Right hindlimb (tissue), 1 donor: Measurements from ENCODE around the gene NRCAM.

ENCODE experiments used
- DNase-seq: peaks from one replicate; pipeline ENCODE4 v3.0.0-alpha.2; 2018

The NRCAM gene

DNA sequence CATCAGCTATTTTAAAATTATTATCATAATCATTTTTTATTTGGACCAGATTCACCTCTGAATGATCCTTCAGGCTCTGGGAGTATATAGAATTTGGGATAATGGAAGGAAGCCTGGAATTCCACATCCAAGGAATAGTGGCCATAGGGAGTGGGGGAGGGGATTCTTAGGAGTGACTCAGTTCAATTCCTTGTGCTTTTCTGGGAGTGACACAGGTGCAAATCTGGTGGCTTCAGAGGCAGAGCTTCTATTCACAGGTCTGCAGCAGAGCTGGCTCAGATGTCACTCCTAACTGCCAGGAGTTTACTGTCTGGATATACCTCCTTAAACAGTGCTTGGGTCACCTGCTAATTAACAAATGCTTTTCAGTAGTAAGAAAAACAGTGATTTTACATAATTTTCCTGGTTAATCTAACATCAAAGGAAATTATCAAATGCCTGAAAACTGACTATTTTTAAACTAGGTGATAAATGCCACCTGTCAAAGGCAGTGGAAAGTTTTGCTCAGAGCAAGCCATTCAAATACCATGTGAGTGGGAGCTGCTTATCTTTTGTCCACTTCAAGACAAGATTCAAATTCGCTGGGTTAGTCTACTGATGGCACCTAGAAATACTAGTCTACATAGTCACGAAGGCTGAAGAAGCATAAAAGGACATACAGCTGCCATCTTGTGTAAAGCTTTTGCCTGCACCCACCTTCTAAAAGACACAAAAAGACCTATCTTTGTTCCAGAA, 219.4 kb downstream of the NRCAM start:
- DNase-seq = no peak

DNA sequence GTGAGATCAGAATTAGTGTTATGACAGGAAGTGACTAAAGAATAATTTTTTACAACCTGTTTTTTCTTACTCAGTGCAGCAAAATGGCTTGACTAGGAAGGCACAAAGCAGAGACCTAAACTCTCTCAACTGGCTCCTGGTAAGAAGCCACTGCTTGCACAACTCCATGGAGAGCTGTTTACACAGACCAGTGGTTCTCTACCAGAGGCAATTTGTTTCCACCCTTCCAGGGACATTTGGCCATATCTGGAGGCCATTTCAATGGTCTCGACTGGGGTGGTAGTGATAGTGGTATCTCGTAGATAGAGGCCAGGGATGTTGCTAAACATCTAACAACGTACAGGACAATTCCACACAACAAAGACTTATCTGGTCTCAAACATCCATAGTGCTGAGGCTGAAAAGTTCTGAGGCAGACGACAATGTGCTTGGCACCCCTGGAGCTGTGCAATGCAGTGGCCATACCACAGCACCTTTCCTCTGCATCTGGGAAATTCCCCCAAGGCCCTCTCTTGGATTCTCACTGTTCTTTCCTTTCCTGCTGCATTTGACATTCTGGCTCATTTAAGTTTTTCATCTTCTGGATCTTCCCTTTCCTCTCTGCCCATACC, 220.7 kb downstream of the NRCAM start:
- DNase-seq = no peak

DNA sequence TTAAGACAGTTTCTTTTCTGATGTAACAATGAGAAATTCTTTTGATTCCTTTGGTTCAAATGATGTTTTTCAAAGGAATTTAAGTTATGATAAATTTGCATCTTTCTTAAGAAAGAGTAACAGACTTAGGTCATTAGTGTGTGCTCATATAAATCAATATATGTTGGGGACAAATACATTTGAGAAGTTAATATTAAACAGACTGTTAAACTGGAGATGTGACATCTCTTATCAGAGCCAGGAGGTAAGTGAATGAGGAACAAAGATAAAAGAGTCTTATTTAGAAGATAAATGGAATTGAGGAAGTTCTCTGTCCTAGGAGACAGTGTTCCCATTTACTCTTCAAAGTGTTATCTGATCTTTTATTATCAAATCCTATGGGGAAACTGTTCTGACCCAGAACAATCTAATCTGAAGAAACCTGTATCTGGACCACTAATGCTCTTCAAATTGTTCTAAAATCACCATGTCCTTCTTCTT, 221.2 kb downstream of the NRCAM start:
- no peak for DNase-seq

DNA sequence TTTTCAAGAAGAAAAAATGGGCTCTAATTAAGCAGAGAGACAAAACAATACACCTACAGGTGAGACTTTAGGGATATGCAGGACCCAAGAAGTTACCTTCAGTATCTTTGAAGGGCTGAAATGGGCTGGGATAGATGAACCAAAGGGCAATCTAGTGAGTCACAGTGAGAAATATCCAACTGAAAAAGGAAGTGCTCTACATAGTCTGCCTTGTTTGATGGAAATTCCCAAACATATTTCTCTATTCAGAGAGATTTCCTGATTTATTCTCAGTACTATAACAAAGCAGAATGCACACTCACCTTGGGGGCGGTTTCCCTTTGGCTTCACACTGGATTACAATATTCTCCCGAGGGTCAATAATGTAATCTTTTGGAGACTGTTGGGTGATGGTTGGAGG, 222.0 kb downstream of the NRCAM start:
- DNase-seq = no peak

DNA sequence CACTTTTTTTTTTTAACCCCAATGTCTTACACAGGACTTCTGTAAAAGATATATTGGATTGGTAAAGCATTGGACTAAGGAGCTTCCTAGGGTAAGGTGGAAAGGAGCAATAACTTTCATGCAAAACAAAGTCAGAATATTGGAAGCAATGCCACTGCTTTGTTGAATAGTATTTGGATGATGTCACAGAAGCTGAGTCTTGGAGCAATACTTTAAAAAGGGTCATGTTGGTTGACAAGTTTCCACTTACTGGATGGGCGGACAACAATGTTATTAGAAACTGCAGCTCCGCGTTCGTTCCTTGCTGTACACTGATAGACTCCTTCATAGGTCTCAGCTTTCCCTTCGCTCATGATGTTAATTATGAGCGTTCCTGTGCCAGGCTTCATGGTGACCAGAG, 224.2 kb downstream of the NRCAM start:
- no peak for DNase-seq

DNA sequence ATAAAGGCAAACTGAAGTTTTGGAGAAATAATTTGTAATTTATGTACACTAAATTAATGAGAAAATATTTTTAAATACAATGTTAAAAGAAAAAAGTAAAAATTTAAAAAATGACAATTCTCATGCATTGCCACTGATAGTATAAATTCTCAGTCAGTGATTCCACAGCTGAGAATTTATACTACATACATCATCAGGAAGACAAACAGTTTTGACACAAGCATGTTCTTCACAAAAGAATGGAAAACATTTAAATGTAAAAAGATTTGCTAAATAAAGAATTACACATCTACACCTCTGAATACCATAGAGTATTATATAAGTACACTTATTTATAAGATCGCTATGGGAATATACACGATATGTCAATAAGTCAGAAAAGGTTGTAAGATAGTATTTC, 225.0 kb downstream of the NRCAM start:
- DNase-seq = no peak

DNA sequence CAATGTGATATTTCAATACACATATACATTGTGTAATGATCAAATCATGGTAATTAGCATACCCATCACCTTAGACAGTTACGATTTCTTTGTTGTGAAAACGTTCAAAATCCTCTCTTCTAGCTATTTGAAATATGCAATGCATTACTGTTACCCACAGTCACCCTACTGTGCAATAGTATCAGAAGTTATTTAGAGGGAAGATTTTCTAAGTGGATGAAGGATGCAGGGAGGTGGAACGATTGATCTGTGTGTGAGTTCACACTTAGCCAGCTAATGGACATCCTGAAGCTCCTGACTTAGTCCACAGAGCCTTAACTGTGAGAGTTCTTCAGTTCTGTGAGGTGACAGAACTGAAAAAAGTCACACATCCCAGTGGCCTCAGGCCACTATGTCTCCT, 228.9 kb downstream of the NRCAM start:
- no peak for DNase-seq

DNA sequence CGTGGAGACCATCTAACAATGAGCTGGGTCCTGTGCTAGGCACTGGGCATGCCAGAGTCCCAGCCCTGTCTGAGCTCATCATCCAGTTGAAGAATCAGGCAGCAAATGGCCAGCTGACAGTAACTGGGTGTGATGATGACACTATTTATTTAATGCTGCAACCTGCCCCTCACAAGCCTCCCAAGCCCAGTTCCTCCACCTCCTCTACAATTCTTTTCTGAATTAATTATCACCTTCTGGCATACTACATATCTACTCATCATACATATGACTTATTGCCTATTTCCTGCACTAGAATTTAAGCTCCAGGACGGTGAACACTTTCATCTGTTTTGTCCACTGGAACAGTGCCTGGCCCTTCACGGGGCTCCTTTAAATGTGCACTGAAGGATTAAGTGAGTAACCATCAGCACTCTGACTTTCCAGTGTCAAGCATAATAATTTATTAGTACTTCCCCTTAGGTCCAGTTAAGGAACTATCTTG, 229.4 kb downstream of the NRCAM start:
- no peak for DNase-seq

DNA sequence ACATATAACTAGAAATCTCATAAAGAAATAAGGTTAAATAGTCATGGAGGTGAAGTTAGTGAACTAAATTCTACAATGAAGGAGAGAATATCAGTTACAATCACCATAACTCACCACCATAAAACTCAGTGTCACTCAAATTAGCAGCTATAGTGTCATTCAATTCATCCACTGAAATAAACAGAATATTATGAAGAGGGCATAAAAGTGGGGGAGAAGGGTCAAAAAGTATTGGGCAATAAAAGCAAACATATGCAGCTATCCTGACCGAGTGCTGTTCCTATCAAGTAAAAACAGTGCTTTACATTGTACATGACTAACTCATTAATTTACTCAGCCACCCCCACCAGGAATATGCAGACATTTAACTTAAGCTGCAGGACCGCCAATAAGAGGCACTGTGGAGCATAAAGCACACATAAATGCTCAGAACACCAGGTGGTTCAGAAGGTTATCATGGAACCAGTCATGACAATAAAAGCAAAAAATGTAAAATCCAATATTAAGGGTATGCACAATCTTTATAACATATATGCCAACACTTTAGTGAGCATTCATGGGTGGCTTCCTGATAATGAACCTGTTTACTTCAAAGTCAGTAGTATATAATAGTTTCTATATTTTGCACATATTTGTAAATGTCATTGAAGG, 230.6 kb downstream of the NRCAM start:
- no peak for DNase-seq

DNA sequence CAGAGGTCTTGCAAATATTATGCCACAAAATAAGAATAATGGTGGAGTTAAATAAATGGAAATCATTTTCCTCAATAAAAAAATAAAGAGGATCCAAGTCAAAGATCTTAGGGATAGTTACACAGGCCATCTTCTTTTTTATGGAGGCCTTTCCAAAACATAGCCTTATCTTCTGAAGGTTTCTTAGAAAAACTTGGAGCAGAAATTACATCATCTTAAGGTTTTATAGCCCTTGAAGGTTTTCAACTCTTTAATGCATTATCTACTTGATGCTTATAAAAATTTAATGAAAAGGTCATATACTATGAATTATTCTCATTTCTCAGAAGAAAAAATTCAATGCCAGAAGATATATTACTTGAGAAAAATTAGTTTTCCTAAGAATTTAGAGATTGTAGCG, 231.8 kb downstream of the NRCAM start:
- DNase-seq = no peak

DNA sequence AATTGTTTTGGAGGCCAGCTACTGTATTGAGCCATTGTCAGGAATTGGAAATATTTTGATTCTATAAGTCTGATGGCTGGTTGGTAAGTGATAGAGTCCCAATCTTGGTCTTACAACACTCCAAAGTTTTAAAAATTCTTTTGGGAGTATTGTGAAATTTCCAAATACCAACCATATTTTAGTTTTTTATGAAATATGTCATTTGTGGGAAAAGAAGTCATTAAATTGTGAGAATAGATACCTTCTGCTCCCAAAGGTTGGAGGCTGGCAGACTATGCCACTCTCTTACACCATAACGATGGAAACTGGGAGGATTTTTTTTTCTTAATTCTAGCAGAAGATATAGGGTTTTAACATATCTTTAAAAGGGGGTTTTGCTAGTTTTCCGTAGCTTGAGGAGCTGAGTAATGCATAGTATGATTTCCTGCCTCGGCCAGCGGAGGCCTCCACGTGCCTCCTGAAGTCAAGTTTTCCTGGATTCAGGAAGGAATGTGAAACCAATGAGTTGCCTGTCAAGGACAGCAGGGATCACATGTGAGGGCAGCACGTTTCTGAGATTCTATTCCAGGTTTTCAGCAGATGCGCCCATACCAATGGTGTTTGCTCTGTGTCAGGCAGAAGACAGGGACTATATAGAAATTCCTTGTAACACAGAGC, 233.9 kb downstream of the NRCAM start:
- DNase-seq = no peak

DNA sequence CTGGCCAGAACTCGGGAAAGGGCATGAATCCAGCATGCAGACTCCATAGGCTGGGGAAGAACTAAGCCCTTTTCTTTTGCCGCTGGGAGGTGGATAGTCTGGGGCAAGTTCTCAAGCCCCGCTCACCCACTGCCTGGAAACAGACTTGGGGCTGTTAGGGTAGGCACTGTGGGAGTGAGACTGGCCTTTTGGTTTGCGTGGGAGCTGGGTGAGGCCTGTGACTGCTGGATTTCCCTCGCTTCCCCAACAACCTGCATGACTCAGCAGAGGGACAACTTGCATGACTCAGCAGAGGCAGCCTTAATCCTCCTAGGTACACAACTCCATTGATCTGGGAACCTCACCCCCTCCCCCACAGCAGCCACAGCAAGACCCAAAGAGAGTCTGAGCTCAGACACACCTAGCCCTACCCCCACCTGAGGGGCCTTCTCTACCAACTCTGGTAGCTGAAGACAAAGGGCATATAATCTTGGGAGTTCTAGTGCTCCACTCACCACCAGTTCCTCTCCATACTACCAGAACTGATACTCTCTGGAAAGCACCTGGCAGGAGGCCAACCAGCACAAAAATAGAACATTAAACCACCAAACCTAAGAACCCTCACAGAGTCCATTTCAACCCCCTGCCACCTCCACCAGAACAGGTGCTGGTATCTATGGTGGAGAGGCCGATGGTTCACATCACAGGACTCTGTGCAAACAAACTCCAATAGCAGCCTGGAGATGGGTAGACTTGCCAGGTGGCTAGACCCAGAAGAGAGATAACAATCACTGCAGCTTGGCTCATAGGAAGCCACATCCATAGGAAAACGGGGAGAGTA, 244.6 kb downstream of the NRCAM start:
- DNase-seq = no peak

DNA sequence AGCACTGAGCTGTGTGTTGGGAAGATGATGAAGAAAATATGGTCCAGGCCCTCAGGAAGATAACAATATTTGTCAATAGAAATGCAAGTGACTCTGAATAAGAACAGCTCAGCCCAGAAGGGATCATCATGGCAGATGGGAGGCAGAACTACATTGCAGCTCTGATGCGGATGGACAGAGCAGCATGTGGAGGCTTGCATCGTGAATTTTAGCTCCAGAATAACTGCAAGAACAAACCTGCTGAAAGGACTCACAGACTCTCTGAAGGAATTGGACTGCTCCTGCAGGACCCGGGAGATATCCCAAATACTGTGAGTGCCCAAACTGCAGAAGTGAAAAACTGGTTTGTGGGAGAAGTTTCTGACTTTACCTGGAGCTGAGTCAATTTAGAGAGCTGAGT, 245.4 kb downstream of the NRCAM start:
- DNase-seq = no peak

DNA sequence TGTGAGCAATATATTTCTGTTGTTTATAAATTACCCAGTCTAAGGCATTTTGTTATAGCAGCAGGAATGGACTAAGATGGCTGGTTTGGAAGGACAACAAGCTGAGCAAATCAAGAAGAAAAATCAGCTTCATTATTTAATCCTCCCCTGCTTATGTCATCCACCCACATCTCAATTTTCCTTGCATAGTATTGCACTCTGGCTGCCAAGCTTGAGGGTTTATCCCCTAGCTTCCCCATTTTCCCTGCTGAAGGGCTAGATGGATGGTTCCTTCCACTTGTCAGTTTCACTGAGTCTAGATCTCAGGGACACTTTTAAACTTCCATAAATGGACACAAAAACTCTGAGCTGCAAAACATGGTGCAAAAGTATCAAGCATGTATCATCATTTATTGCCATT, 250.9 kb downstream of the NRCAM start:
- no peak for DNase-seq

DNA sequence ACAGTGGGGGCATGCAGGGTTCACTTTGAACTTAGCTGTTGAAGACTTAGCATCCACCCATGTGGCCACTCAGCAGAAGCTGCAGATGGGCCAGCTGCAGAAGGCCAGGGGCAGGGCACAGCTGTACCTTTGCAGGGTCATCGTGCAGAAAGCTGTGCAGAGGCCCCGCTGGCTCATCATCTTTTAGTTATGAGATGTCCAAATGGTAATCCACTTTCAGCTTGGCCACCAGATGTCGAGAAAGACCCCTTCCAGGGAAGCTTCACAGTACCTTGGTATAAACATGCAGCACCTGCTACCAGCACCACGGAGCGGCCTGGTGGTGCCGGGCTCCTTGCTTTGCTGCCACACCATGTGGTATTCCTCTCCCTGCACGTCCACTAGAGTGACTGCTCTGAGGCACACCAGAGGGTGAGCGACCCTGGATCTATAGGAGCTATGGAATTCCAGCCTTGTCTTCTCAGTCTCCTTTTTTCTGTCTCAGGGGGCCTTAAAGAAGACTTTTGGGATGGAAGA, 251.9 kb downstream of the NRCAM start:
- DNase-seq = no peak

DNA sequence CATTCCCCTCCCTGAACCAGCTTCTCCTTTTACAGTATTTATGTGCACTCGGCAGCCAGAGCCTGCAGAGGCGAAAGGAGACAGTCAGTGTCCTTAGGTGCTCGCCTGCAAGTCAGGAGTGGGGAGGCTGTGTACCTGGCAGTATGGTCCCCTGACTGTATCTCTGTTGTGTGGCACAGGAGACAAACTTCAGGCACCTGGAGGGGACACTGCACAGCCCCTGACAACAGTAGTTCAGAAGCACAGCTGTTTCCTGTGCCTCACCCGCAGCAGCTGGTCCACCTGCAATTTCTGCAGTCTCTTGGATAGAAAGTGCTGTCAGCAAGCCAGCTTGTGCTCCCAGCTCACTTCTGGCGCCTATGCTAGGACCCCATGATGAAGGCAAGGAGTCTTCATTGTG, 252.7 kb downstream of the NRCAM start:
- no peak for DNase-seq

DNA sequence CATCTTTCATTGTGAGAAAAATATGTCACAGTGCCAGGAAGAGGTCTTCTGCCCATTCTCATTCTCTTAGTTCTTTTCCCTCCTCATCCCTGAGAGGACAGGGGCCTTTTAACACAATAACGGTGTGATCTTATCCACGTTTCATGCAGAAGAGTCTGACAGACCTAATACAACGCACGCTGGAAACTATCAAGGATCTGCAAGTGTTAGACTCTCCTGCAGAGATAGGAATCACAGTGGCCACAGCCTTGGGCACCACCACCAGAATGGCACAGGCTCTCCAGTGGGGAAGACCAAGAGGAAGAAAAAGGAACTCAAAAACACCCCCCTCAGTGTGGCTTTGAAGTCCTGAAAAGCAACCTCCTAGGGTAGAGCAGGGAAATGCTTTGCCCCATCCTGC, 253.5 kb downstream of the NRCAM start:
- DNase-seq = no peak

DNA sequence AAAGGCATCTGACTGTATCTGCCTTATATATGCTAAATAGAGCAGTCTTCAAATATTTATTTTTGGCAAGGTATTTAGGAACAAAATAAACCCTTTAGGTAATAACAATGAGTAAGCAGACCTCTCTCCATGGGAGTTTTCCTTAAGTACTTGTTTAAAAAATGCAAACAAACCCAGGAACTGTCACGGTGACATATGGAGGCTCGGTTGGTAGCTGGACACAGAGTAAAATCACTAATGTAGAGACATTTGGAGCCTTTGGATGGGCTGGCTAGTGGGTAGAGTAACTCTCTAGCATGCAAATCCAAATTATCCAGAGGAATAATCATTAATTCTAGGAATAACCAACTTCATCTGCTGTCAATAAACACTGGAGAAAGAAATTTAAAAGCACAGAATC, 254.5 kb downstream of the NRCAM start:
- no peak for DNase-seq

DNA sequence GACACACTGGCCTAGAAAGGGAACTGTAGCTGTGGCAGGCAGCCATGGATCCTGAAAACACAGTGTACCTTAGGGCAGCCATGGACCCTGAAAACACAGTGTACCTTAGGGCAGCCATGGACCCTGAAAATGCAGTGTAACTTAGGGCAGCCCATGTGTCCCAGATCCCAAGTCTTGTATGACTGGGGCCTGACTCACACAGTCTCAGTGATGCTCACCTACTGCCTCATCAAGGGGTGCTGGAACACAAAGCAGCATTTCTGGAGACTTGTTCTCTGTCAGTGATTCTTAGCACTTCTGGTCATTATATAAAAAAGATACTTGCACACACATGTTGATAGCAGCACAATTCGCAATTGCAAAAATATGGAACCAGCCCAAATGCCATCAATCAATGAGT, 255.9 kb downstream of the NRCAM start:
- DNase-seq = no peak

DNA sequence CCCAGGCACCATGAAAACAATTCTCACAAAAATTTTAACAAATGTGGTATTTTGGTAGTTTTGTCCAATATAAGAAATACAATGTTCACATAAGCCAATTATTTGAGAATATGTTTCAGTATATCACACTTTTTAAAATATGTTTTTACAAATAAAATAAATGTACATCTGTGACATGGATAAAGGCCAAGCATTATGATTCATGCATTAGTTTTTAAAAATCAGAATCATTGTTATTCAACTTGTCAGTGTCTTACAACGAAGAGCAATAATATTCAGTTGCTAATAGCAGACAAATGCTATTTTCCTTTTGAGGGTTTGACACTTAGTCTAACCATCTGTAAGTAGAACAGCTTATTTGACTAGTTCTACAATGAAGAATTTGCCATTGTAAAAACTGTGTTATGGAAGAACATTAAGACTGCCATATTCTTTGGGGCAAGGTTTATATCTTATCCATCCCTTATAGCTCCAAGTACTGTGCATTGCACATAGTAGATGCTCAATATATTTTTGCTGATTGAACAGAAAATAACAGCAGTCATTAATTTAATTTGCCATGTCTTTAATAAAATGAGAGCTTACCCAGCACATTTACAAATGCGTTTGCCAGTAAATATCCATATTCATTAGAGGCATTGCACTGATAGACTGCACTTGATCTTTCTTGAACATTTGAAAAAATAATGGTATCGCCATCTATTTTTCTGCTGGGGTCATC, 258.7 kb downstream of the NRCAM start:
- DNase-seq = no peak

DNA sequence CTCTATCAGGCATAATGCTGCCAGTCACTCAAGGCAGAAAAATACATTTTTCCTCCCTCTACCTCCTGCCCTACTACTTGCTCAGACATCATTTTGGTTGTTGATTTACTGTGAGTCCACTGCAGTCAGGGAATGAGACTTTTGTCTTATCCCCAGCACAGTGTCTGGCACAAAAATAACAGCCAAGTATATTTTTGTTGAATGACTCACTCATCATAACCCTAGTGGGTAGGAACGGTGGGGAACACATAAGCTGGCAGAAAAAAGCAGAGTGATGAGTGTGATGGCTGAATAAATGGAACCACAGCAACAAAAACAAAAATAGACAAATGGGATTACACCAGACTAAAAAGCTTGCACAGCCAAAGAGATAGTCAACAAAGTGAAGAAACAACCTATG, 260.2 kb downstream of the NRCAM start:
- DNase-seq = no peak
